HCT116 (cell line): ENCODE results near the gene ENTHD1. TPM values are rescaled to one million over a fixed set of nuclear protein-coding genes. Genes with fewer than 3 reads are reported as not detected.

ENCODE experiments used
- ATAC-seq: fragments of 200-7000 bp; cut with Tn5 transposase; 2 replicates; pipeline ENCODE4 v1.9.1; 2020; ENCODE audit warnings: mild to moderate bottlenecking, moderate library complexity
- BruUV-seq: library from RNA; stranded (reverse); fragments of 400-500 nt; replicated peaks from 2 replicates; lab custom pipeline; 2021; lab: Mats Ljungman, UMichigan
- CTCF ChIA-PET: fragments of 300-600 bp; sonication (Branson Sonifier 250); formaldehyde crosslinking; loops from one replicate; lab custom pipeline; 2021; ENCODE audit warnings: antibody characterized with exemption; lab: Charles Lee
- POLR2A ChIA-PET: fragments of 300-600, 350-600 bp; sonication (Branson Sonifier 250); formaldehyde crosslinking; loops from one replicate; lab custom pipeline; 2021; ENCODE audit warnings: antibody characterized with exemption; lab: Charles Lee
- RAD21 ChIA-PET, 2 experiments: fragments of 300-600 bp; sonication (Branson Sonifier 250); formaldehyde crosslinking; loops; one replicate each; lab custom pipeline; 2023; ENCODE audit warnings: low total read pairs in 2 of 2; ENCODE audit not compliant: uncharacterized antibody in 2 of 2, unreplicated experiment in 2 of 2, low non-redundant PET in 1 of 2; lab: Charles Lee
- DNase-seq: peaks from one replicate; pipeline ENCODE4 v3.0.0-alpha.2; 2010; ENCODE audit warnings: low read depth, low spot score
- H2AFZ ChIP-seq: fragments of 200-600 bp; shearing (Covaris generic), sonication (generic); 2 replicates; pipeline ENCODE4 v1.6.1; 2017; ENCODE audit warnings: low read depth, mixed run types, mixed read lengths, antibody characterized with exemption, low read length; ENCODE audit not compliant: poor library complexity, severe bottlenecking
- H3K27ac ChIP-seq: 2 replicates; pipeline ENCODE4 v1.5.1; 2012; ENCODE audit warnings: low read depth, low read length
- H3K27me3 ChIP-seq: fragments of 200-600 bp; sonication (generic); 2 replicates; pipeline ENCODE4 v1.6.1; 2016; ENCODE audit warnings: mixed run types, low read length, mixed read lengths; ENCODE audit not compliant: insufficient read depth
- H3K36me3 ChIP-seq, 2 experiments: fragments of 200-500 bp in 1 of 2; fragments of 200-600 bp in 1 of 2; sonication (Bioruptor generic) in 1 of 2; sonication (generic) in 1 of 2; 2 replicates each; pipeline versions ENCODE4 v1.5.1 to v1.6.1; 2014 to 2016; ENCODE audit warnings: low read length in 2 of 2, inconsistent platforms in 1 of 2, mixed read lengths in 1 of 2, mixed run types in 1 of 2; ENCODE audit not compliant: insufficient read depth in 2 of 2, control insufficient read depth in 1 of 2
- H3K4me1 ChIP-seq, 2 experiments: fragments of 200-600 bp in 1 of 2; sonication (generic) in 1 of 2; 2 replicates each; pipeline versions ENCODE4 v1.5.1 to v1.6.1; 2012 to 2017; ENCODE audit warnings: low read length in 2 of 2, inconsistent platforms in 1 of 2, mild to moderate bottlenecking in 1 of 2, mixed read lengths in 1 of 2, mixed run types in 1 of 2, moderate library complexity in 1 of 2; ENCODE audit not compliant: insufficient read depth in 2 of 2, control insufficient read depth in 1 of 2
- H3K4me2 ChIP-seq: fragments of 200-600 bp; sonication (generic); 2 replicates; pipeline ENCODE4 v1.6.1; 2017; ENCODE audit warnings: mixed run types, low read length, mixed read lengths
- H3K4me3 ChIP-seq, 2 experiments: fragments of 200-600 bp in 1 of 2; sonication (generic) in 1 of 2; replicated peaks in 1 of 2; 2 replicates each; pipeline ENCODE4 v1.5.1; 2011 to 2016; ENCODE audit warnings: low read length in 2 of 2, control low read depth in 1 of 2, low read depth in 1 of 2, mild to moderate bottlenecking in 1 of 2, mixed read lengths in 1 of 2, mixed run types in 1 of 2
- H3K79me2 ChIP-seq: fragments of 200-600 bp; sonication (generic); 2 replicates; pipeline ENCODE4 v1.6.1; 2017; ENCODE audit warnings: mild to moderate bottlenecking, mixed run types, low read length, moderate library complexity, mixed read lengths; ENCODE audit not compliant: insufficient read depth
- H3K9ac ChIP-seq: fragments of 200-600 bp; sonication (generic); 2 replicates; pipeline ENCODE4 v1.6.1; 2016; ENCODE audit warnings: low read length, mixed read lengths
- H3K9me2 ChIP-seq: fragments of 200-600 bp; sonication (generic), shearing (Covaris generic); 2 replicates; pipeline ENCODE4 v1.6.1; 2017; ENCODE audit warnings: mixed run types, mild to moderate bottlenecking, moderate library complexity; ENCODE audit not compliant: insufficient read depth
- H3K9me3 ChIP-seq, 2 experiments: fragments of 200-500 bp in 1 of 2; fragments of 200-600 bp in 1 of 2; sonication (Bioruptor generic) in 1 of 2; sonication (generic) in 1 of 2; 2 replicates each; pipeline ENCODE4 v1.6.1; 2014 to 2017; ENCODE audit warnings: low read length in 2 of 2, mixed read lengths in 2 of 2, inconsistent platforms in 1 of 2, low read depth in 1 of 2, mild to moderate bottlenecking in 1 of 2, mixed run types in 1 of 2, moderate library complexity in 1 of 2; ENCODE audit not compliant: control insufficient read depth in 1 of 2, insufficient read depth in 1 of 2
- H4K20me1 ChIP-seq: fragments of 200-600 bp; sonication (generic), shearing (Covaris generic); 2 replicates; pipeline ENCODE4 v1.6.1; 2017; ENCODE audit warnings: mixed run types, mild to moderate bottlenecking, moderate library complexity; ENCODE audit not compliant: insufficient read depth
- CBX3 ChIP-seq: IDR thresholded peaks from 2 replicates; pipeline ENCODE4 v1.6.1; 2012; ENCODE audit warnings: low read depth
- CEBPB ChIP-seq: IDR thresholded peaks from 2 replicates; pipeline ENCODE4 v1.6.1; 2012; ENCODE audit warnings: low read depth
- EZH2 ChIP-seq: fragments of 200-600 bp; sonication (generic); IDR thresholded peaks from 2 replicates; pipeline ENCODE4 v1.6.1; 2017; ENCODE audit warnings: antibody characterized with exemption, mixed run types
- FOSL1 ChIP-seq: IDR thresholded peaks from 2 replicates; pipeline ENCODE4 v1.6.1; 2012; ENCODE audit warnings: low read depth
- JUND ChIP-seq: IDR thresholded peaks from 2 replicates; pipeline ENCODE4 v1.6.1; 2012
- RAD21 ChIP-seq: IDR thresholded peaks from 2 replicates; pipeline ENCODE4 v1.6.1; 2012; ENCODE audit warnings: low read depth, mild to moderate bottlenecking
- REST ChIP-seq: IDR thresholded peaks from 2 replicates; pipeline ENCODE4 v1.6.1; 2012; ENCODE audit warnings: low read depth
- SIN3A ChIP-seq: IDR thresholded peaks from 2 replicates; pipeline ENCODE4 v1.6.1; 2012; ENCODE audit warnings: low read depth
- TCF7L2 ChIP-seq: IDR thresholded peaks from 2 replicates; pipeline ENCODE4 v1.7.0; 2011; ENCODE audit warnings: borderline replicate concordance, inconsistent platforms; ENCODE audit not compliant: insufficient read depth, insufficient read length; ENCODE audit errors: extremely low read depth
- intact Hi-C: fragments of 100-400 bp; cut with micrococcal nuclease; formaldehyde crosslinking; loops from 2 replicates; pipeline ENCODE4 v1.10.0; 2022
- total RNA-seq: library from RNA; stranded (reverse); gene quantifications from one replicate; pipeline ENCODE4 v1.2.1, GENCODE V29; 2021; ENCODE audit not compliant: unreplicated experiment

The ENTHD1 gene
- total RNA-seq, 1 experiment from 2014 or later, result not detected

GRCh38 chr22:39880722-39881121 is 12.8 kb downstream of the ENTHD1 start:
- ChIA-PET RAD21 (no interaction called here), POLR2A (no interaction called here), CTCF (no interaction called here)
- Histone ChIP-seq H3K4me1 (no peaks in the 10 kb centered on the region), H3K4me3 (no peak overlapping the region), H2AFZ (no peak overlapping the region), H3K4me2 (no peak overlapping the region), H3K27ac (no peak overlapping the region), H3K36me3 (no peaks in the 10 kb centered on the region), H4K20me1 (no peaks in the 10 kb centered on the region; the same call in 1 of the 2 replicates), H3K27me3 (peaks cover 52% of the 10 kb centered on the region), H3K9ac (no peak overlapping the region), H3K9me3 (no peaks in the 10 kb centered on the region), H3K79me2 (no peaks in the 10 kb centered on the region), H3K9me2 (no peaks in the 10 kb centered on the region)
- ATAC-seq, result no peak
- no TSS peak for BruUV-seq
- DNase-seq, result no peak
- TF ChIP-seq SIN3A (no peak), RAD21 (no peak), CBX3 (no peak), EZH2 (no peak), FOSL1 (no peak), JUND (no peak), CEBPB (no peak), REST (no peak), TCF7L2 (no peak)
- intact Hi-C loops, result no loop called here
